ENCODE data around the gene SUV39H1.

SUV39H1 gene

GRCh38 chrX:48753708-48754228, 57.2 kb downstream of the SUV39H1 start:
- Histone ChIP-seq H3K36me3 (ENCODE audit: control insufficient read depth, low read length) (no peaks in the 10 kb centered on the region), H3K4me3 (ENCODE audit: low read length) (no peak overlapping the region), H3K27me3 (ENCODE audit: control insufficient read depth, low read length) (no peaks in the 10 kb centered on the region), H3K9me2 (replicated peaks; ENCODE audit: control insufficient read depth, low read length) (no peaks in the 10 kb centered on the region), H3K27ac (ENCODE audit: low read depth, low read length) (no peak overlapping the region), H3K4me2 (ENCODE audit: low read length) (no peak overlapping the region), H3K4me1 (ENCODE audit: control insufficient read depth, low read length) (no peaks in the 10 kb centered on the region), H3K9me3 (ENCODE audit: control insufficient read depth, insufficient read depth, low read length) (no peaks in the 10 kb centered on the region), H3K79me2 (ENCODE audit: control insufficient read depth, low read length) (no peaks in the 10 kb centered on the region), H3F3A (ENCODE audit: control insufficient read depth, insufficient read depth) (no peaks in the 10 kb centered on the region), H4K20me1 (ENCODE audit: control insufficient read depth, insufficient read depth, low read depth, low read length) (no peaks in the 10 kb centered on the region)
- TF ChIP-seq EZH2phosphoT487 (IDR thresholded peaks at IDR 0.05; ENCODE audit: borderline replicate concordance, low read length) (no peak), CTCF (IDR thresholded peaks at IDR 0.05; ENCODE audit: low read depth, low read length, poor library complexity, severe bottlenecking) (no peak)

- Histone ChIP-seq H3F3A (ENCODE audit: control insufficient read depth, insufficient read depth) (no peaks in the 10 kb centered on the region), H3K4me2 (ENCODE audit: low read length) (no peak overlapping the region), H3K9me3 (ENCODE audit: control insufficient read depth, insufficient read depth, low read length) (no peaks in the 10 kb centered on the region), H3K27ac (ENCODE audit: low read depth, low read length) (no peak overlapping the region), H3K27me3 (ENCODE audit: control insufficient read depth, low read length) (no peaks in the 10 kb centered on the region), H3K4me3 (ENCODE audit: low read length) (no peak overlapping the region), H3K79me2 (ENCODE audit: control insufficient read depth, low read length) (no peaks in the 10 kb centered on the region), H3K36me3 (ENCODE audit: control insufficient read depth, low read length) (no peaks in the 10 kb centered on the region), H3K9me2 (replicated peaks; ENCODE audit: control insufficient read depth, low read length) (no peaks in the 10 kb centered on the region), H4K20me1 (ENCODE audit: control insufficient read depth, insufficient read depth, low read depth, low read length) (no peaks in the 10 kb centered on the region), H3K4me1 (ENCODE audit: control insufficient read depth, low read length) (no peaks in the 10 kb centered on the region)
- TF ChIP-seq EZH2phosphoT487 (IDR thresholded peaks at IDR 0.05; ENCODE audit: borderline replicate concordance, low read length): no peak
- TF ChIP-seq CTCF (IDR thresholded peaks at IDR 0.05; ENCODE audit: low read depth, low read length, poor library complexity, severe bottlenecking): no peak
Measured at GRCh38 chrX:48754238-48754637, 57.7 kb downstream of the SUV39H1 start.
